Measurements from ENCODE around the gene TNFSF15.

Gene TNFSF15

GRCh38 chr9:114785866-114786650, 19.8 kb downstream of the TNFSF15 start:
- TF ChIP-seq TAF1 (IDR thresholded peaks at IDR 0.05; ENCODE audit: borderline replicate concordance, low read depth, low read length) (no peak), POLR2A (IDR thresholded peaks at IDR 0.05; ENCODE audit: low read depth, low read length) (no peak), POLR2AphosphoS5 (IDR thresholded peaks at IDR 0.05; ENCODE audit: low read depth, low read length) (no peak)
- FAIRE-seq (no peak), DNase-seq (ENCODE audit: insufficient read length) (no peak)

- DNase-seq (ENCODE audit: insufficient read length) (no peak), FAIRE-seq (no peak)
- no peak for TF ChIP-seq TAF1 (IDR thresholded peaks at IDR 0.05; ENCODE audit: borderline replicate concordance, low read depth, low read length)
- no peak for TF ChIP-seq POLR2AphosphoS5 (IDR thresholded peaks at IDR 0.05; ENCODE audit: low read depth, low read length)
- TF ChIP-seq POLR2A (IDR thresholded peaks at IDR 0.05; ENCODE audit: low read depth, low read length): no peak
These were observed 21.0 kb downstream of the TNFSF15 start for GRCh38 chr9:114784721-114785279.

DNA sequence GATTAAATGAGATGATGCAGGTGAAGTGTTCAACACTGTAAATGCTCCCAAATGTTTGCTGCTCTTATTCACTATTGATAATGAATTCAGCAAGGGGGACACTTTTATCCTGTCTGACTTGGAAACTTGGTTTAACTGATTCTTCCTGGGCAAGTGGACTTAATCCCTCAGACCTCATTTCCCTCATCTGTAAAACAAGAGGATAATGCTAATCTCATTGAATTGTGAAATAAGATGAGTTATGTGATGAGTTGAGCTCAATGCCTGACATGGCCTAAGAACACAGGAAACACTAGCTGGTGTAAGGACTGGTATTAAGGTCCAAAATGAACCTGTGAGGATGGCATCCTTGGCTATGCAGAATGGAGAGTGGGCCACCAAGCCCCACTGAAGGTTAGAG, 23.3 kb downstream of the TNFSF15 start:
- no peak for DNase-seq (ENCODE audit: insufficient read length)
- TF ChIP-seq POLR2A (IDR thresholded peaks at IDR 0.05; ENCODE audit: low read depth, low read length): no peak
- no peak for TF ChIP-seq POLR2AphosphoS5 (IDR thresholded peaks at IDR 0.05; ENCODE audit: low read depth, low read length)
- TF ChIP-seq TAF1 (IDR thresholded peaks at IDR 0.05; ENCODE audit: borderline replicate concordance, low read depth, low read length): no peak
- no peak for FAIRE-seq

DNA sequence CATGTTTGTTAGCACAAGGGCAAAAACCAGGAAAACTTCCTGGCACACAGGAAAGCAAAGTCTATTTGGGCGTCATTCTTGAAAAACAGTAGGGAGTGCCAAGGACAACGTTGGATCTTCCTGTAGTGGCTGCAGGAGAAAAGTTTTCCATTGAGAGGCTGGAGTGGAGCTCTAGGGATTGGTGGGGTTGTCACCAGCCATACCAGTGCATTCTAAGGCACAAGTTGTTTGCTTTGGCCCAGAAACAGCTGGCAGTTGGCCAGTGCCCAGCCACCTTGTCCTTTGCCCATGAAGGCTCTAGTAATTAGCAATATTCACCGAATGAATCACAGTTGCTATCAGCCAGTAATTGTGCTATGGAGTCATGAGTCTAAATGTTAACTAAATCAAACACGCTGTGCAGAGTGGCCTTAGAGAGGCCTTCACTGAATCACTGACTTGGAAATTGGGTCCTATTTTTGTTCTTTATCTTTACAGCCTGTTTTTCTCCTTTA, 26.4 kb downstream of the TNFSF15 start:
- DNase-seq (ENCODE audit: insufficient read length) (no peak), FAIRE-seq (no peak)
- TF ChIP-seq POLR2A (IDR thresholded peaks at IDR 0.05; ENCODE audit: low read depth, low read length): no peak
- no peak for TF ChIP-seq TAF1 (IDR thresholded peaks at IDR 0.05; ENCODE audit: borderline replicate concordance, low read depth, low read length)
- no peak for TF ChIP-seq POLR2AphosphoS5 (IDR thresholded peaks at IDR 0.05; ENCODE audit: low read depth, low read length)

DNA sequence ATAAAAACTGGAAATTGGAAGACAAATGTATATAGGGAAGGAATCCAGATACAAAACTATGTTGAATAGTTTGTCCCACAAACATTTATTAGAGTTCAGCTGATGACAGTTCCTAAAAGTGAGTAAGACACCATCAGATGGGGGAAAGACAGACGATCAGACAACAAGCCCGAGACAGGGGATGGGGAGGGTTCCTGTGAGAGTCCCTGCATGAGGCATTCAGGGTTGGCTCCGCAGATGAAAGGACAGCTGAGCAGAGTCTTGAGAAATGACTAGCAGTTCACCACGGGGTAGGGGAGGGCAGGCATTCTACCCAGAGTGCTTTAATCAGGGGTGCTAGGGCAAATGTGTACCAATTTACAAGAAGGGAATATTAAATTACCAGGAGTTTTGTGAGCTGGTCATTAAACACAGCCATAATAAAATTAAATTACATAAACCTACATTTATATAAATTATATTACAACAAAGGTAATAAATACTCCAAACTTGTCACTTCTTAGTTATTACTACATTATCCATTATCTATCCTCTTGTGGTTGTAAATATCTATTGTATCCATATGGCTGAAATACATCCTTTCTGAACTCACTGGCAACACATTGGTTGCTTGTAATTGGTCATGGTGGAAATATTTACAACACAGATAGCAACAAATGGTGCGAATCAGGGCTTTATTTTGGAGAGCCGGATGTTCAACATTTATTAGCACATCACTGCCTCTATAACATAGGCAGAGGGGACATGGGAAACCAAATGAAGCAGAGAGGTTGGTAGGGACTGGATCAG, 27.8 kb downstream of the TNFSF15 start:
- DNase-seq (ENCODE audit: insufficient read length) (no peak), FAIRE-seq (no peak)
- TF ChIP-seq POLR2AphosphoS5 (IDR thresholded peaks at IDR 0.05; ENCODE audit: low read depth, low read length) (no peak), POLR2A (IDR thresholded peaks at IDR 0.05; ENCODE audit: low read depth, low read length) (no peak), TAF1 (IDR thresholded peaks at IDR 0.05; ENCODE audit: borderline replicate concordance, low read depth, low read length) (no peak)

DNA sequence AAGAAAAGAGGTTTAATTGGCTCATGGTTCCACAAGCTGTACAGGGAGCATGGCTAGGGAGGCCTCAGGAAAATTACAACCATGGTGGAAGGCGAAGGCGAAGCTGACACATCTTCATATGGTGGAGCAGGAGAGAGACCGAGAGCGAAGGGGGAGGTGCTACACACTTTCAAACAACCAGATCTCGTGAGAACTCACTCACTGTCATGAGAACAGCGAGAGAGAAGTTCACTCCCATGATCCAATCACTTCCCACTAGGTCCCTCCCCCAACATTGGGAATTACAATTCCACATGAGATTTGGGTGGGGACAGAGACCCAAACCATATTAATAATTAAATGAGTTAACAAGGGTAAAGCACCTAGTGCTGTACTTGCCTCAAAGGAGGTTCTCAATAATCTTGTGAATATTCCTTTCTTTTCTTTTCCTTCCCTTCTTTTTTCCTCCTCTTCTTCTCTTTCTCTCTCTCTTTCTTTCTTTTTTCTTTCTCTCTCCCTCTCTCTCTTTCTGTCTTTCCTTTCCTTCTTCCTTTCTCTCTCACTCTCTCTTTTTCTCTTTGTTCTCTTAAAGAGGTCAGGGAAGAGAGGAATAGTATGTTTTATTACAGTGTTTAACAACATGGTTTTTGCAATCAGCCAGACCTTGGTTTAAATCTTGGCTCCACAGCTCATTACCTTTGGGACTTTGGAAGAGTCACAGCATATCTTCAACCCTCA, 29.0 kb downstream of the TNFSF15 start:
- DNase-seq (ENCODE audit: insufficient read length): no peak
- TF ChIP-seq POLR2AphosphoS5 (IDR thresholded peaks at IDR 0.05; ENCODE audit: low read depth, low read length): no peak
- TF ChIP-seq POLR2A (IDR thresholded peaks at IDR 0.05; ENCODE audit: low read depth, low read length): no peak
- TF ChIP-seq TAF1 (IDR thresholded peaks at IDR 0.05; ENCODE audit: borderline replicate concordance, low read depth, low read length): no peak
- FAIRE-seq: no peak

GRCh38 chr9:114775981-114776380, 29.9 kb downstream of the TNFSF15 start:
- no peak for DNase-seq (ENCODE audit: insufficient read length)
- no peak for FAIRE-seq
- TF ChIP-seq TAF1 (IDR thresholded peaks at IDR 0.05; ENCODE audit: borderline replicate concordance, low read depth, low read length) (no peak), POLR2A (IDR thresholded peaks at IDR 0.05; ENCODE audit: low read depth, low read length) (no peak), POLR2AphosphoS5 (IDR thresholded peaks at IDR 0.05; ENCODE audit: low read depth, low read length) (no peak)

- no peak for DNase-seq (ENCODE audit: insufficient read length)
- no peak for TF ChIP-seq POLR2A (IDR thresholded peaks at IDR 0.05; ENCODE audit: low read depth, low read length)
- no peak for TF ChIP-seq TAF1 (IDR thresholded peaks at IDR 0.05; ENCODE audit: borderline replicate concordance, low read depth, low read length)
- no peak for TF ChIP-seq POLR2AphosphoS5 (IDR thresholded peaks at IDR 0.05; ENCODE audit: low read depth, low read length)
- FAIRE-seq: no peak
These were observed 30.7 kb downstream of the TNFSF15 start for GRCh38 chr9:114775121-114775520.

DNA sequence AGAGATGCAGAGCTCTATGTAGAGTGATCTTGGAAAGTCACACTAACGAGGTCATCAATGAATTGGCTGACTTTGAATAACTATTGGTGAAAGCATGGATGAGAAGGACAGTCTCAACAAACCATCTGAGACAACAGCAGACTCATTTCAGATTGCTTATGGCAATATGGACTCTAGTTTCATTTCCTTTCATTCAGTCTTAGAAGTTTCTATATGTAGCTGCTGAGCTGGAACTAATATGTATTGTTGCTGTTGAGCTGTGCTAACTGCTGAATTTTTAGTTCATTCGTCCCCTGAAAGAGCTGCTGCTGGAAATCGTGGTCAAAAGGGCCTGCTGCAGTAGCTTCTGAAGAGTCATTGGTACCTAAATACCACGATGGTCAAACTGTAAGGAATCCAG, 31.3 kb downstream of the TNFSF15 start:
- no peak for FAIRE-seq

GRCh38 chr9:114771889-114772288, 34.0 kb downstream of the TNFSF15 start:
- no peak for FAIRE-seq
- DNase-seq (ENCODE audit: insufficient read length): no peak
- TF ChIP-seq TAF1 (IDR thresholded peaks at IDR 0.05; ENCODE audit: borderline replicate concordance, low read depth, low read length): no peak
- no peak for TF ChIP-seq POLR2A (IDR thresholded peaks at IDR 0.05; ENCODE audit: low read depth, low read length)
- no peak for TF ChIP-seq POLR2AphosphoS5 (IDR thresholded peaks at IDR 0.05; ENCODE audit: low read depth, low read length)

More for the DNA sequence above, 31.3 kb downstream of the TNFSF15 start:
- TF ChIP-seq POLR2AphosphoS5 (IDR thresholded peaks at IDR 0.05; ENCODE audit: low read depth, low read length) (no peak), POLR2A (IDR thresholded peaks at IDR 0.05; ENCODE audit: low read depth, low read length) (no peak), TAF1 (IDR thresholded peaks at IDR 0.05; ENCODE audit: borderline replicate concordance, low read depth, low read length) (no peak)
- no peak for DNase-seq (ENCODE audit: insufficient read length)

DNA sequence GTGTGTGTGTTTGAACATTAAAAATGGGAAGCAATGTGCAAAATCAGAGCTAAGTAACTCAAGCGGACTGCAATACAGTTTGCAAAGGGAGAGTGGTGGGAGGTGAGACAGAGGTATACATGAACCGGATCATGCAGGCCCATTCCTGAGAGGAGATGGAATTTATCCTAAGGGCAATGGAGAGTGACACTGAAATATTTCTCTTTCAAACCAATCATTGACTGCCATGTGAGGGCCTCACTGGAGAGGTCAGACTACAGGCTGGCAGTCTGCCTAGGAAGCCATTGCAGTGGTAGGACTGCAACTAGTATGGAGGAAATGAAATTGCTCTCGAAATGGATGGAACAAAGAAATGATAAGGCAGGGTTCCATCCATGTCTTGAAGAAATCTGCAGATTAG, 34.8 kb downstream of the TNFSF15 start:
- TF ChIP-seq TAF1 (IDR thresholded peaks at IDR 0.05; ENCODE audit: borderline replicate concordance, low read depth, low read length) (no peak), POLR2AphosphoS5 (IDR thresholded peaks at IDR 0.05; ENCODE audit: low read depth, low read length) (no peak), POLR2A (IDR thresholded peaks at IDR 0.05; ENCODE audit: low read depth, low read length) (no peak)
- DNase-seq (ENCODE audit: insufficient read length) (no peak), FAIRE-seq (no peak)
